ENCODE measurements around the gene CLDN5.
"Not testable (repeated sequence)": the region's sequence is repeated elsewhere in the genome, so short reads cannot be mapped to it uniquely, and the experiment has no call there.

The CLDN5 gene

GRCh38 chr22:19547620-19548019 lies 23.4 kb upstream of the CLDN5 start:
- DNase-seq: no peak

- no peak for DNase-seq
Measured at GRCh38 chr22:19546680-19547079, 22.5 kb upstream of the CLDN5 start.

GRCh38 chr22:19545935-19546207 lies 21.7 kb upstream of the CLDN5 start:
- DNase-seq: no peak

- DNase-seq: no peak
Measured at GRCh38 chr22:19543970-19544708, 19.9 kb upstream of the CLDN5 start.

GRCh38 chr22:19540394-19540793 lies 16.2 kb upstream of the CLDN5 start:
- no peak for DNase-seq

GRCh38 chr22:19537941-19538488 lies 13.8 kb upstream of the CLDN5 start:
- no peak for DNase-seq

GRCh38 chr22:19536564-19536963 lies 12.4 kb upstream of the CLDN5 start:
- no peak for DNase-seq

GRCh38 chr22:19535001-19535400 lies 10.8 kb upstream of the CLDN5 start:
- no peak for DNase-seq

GRCh38 chr22:19533857-19534256 lies 9.6 kb upstream of the CLDN5 start:
- DNase-seq: no peak

- DNase-seq: no peak
Measured at GRCh38 chr22:19533049-19533626, 8.9 kb upstream of the CLDN5 start.

- not testable (repeated sequence) for DNase-seq
Measured at GRCh38 chr22:19531327-19531726, 7.1 kb upstream of the CLDN5 start.

- DNase-seq: no peak
Measured at GRCh38 chr22:19530751-19531150, 6.5 kb upstream of the CLDN5 start.

GRCh38 chr22:19529811-19530210 lies 5.6 kb upstream of the CLDN5 start:
- no peak for DNase-seq

- DNase-seq: no peak
Measured at GRCh38 chr22:19527861-19528417, 3.7 kb upstream of the CLDN5 start.

- DNase-seq: no peak
Measured at GRCh38 chr22:19527321-19527721, 3.1 kb upstream of the CLDN5 start.

GRCh38 chr22:19526702-19527111 lies 2.5 kb upstream of the CLDN5 start:
- no peak for DNase-seq

GRCh38 chr22:19526076-19526701 lies 2.0 kb upstream of the CLDN5 start:
- no peak for DNase-seq

- no peak for DNase-seq
Measured at GRCh38 chr22:19525666-19526065, 1.5 kb upstream of the CLDN5 start.

- DNase-seq: no peak
Measured at GRCh38 chr22:19525116-19525660, 978 bp upstream of the CLDN5 start.

GRCh38 chr22:19523240-19524169 lies 705 bp downstream of the CLDN5 start:
- DNase-seq: no peak

- no peak for DNase-seq
Measured at GRCh38 chr22:19522881-19523239, 1.4 kb downstream of the CLDN5 start.

- DNase-seq: no peak
Measured at GRCh38 chr22:19522190-19522880, 1.9 kb downstream of the CLDN5 start.

All from CD4-positive, alpha-beta T cell treated with Interleukin-12 subunit alpha and Interleukin-12 subunit beta, for 1 hour (primary cell).